PC-3 (cell line): Measurements from ENCODE around the gene BAZ1A.

Source experiments
- EZH2 ChIP-seq: fragments of 300-600 bp; sonication (generic); IDR thresholded peaks from one replicate; pipeline ENCODE4 v1.6.1; 2017; ENCODE audit warnings: antibody characterized with exemption, mild to moderate bottlenecking, low read length; ENCODE audit not compliant: unreplicated experiment
- EZH2phosphoT487 ChIP-seq: fragments of 300-600 bp; sonication (generic); IDR thresholded peaks from 2 replicates; pipeline ENCODE4 v1.6.1; 2018; ENCODE audit warnings: mild to moderate bottlenecking, antibody characterized with exemption, low read length, borderline replicate concordance
- TF ChIP-seq, protein P1 (sequence below): fragments of 300-600 bp; sonication (generic); conservative IDR thresholded peaks from 2 replicates; pipeline ENCODE4 v1.5.1; 2017; ENCODE audit warnings: antibody characterized with exemption, low read depth, mild to moderate bottlenecking, low read length

DNA sequence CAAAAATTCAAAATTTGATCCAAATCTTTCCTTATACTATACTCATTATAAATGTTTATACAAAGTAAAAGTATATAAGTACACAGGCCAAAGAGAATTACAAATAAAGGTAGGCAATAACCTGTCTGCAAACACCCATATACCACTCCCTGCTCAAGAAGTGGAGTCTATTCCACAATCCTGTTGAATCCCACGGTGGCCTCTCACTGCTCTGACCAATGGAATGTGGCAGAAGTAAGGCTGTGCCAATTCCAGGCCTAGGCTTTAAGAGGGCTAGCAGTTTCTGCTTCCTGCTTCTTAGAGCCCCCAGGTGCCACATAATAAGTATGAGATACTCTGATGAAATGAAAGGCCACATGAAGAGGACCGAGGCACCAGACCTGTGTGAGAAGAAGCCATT lies 80.9 kb downstream of the BAZ1A start:
- TF ChIP-seq, protein P1, sequence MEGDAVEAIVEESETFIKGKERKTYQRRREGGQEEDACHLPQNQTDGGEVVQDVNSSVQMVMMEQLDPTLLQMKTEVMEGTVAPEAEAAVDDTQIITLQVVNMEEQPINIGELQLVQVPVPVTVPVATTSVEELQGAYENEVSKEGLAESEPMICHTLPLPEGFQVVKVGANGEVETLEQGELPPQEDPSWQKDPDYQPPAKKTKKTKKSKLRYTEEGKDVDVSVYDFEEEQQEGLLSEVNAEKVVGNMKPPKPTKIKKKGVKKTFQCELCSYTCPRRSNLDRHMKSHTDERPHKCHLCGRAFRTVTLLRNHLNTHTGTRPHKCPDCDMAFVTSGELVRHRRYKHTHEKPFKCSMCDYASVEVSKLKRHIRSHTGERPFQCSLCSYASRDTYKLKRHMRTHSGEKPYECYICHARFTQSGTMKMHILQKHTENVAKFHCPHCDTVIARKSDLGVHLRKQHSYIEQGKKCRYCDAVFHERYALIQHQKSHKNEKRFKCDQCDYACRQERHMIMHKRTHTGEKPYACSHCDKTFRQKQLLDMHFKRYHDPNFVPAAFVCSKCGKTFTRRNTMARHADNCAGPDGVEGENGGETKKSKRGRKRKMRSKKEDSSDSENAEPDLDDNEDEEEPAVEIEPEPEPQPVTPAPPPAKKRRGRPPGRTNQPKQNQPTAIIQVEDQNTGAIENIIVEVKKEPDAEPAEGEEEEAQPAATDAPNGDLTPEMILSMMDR, result no peak
- TF ChIP-seq EZH2 (no peak), EZH2phosphoT487 (no peak)
